Activated CD4-positive, alpha-beta memory T cell treated with anti-CD3 and anti-CD28 coated beads for 36 hours (primary cell): ENCODE results near the gene GPR89B. TPM values are rescaled to one million over a fixed set of nuclear protein-coding genes. Genes with fewer than 3 reads are reported as not detected.

Experiments used
- total RNA-seq, 2 experiments: library from RNA; stranded (reverse); gene quantifications; one replicate each; pipeline ENCODE4 v1.2.3, GENCODE V29; 2021

Gene GPR89B
- total RNA-seq, 2 experiments from 2014 or later: 15.2 to 15.5 TPM

Other genes starting within 250 kb of the GPR89B start
- gene GJA5, start 167.8 kb upstream of the GPR89B start, total RNA-seq: not detected
- not detected for gene GJA8, start 25.6 kb upstream of the GPR89B start, total RNA-seq
- gene NBPF11, start 223.9 kb downstream of the GPR89B start, total RNA-seq: 1 to 10 TPM; 6.9 to 7.8 TPM